HL-60/S4 (cell line): ENCODE results near the gene PDGFC.

ENCODE experiments used
- in situ Hi-C: fragments of 300-500 bp; cut with MboI; formaldehyde crosslinking; loops from 2 replicates; pipeline ENCODE4 v1.14.3; 2022; ENCODE audit warnings: low sequenced_read_pairs

PDGFC gene

DNA sequence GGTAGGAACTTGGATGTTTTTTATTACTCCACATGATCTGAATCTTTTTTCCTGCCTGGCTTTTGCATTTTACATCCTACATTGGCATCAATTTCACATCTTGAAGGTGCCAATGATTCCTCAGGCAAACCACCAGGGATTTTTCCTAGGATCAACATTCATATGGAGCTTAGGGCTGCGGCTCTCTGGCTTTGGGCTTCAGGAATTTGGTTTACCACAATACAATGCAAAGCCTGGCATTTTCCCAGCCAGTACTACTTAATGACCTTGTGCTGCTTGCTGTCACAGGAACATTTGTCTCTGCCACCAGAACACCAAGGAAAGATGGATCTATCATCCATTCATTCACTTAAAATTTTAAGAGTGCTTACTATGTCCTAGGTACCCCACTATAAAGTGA is 180.7 kb downstream of the PDGFC start:
- in situ Hi-C loops, result no loop called here

DNA sequence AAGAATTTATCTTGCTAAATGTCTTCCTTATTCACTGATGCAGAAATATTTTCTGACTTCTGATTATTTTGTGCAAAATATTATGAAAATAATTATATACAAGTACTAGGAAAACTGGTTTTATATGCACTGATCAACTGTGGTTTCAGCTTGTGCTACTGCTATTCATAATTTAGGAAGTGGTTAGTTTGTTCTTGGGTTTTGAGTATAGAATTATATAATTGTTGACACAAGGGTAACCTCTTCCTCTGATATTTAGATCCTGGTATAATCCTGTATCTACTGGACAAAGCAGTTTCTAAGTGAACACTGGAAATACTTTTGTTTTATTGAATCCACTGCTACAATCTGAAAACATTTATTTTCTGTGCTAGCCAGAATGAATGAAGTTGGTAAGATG is 182.8 kb downstream of the PDGFC start:
- in situ Hi-C loops, result no loop called here

DNA sequence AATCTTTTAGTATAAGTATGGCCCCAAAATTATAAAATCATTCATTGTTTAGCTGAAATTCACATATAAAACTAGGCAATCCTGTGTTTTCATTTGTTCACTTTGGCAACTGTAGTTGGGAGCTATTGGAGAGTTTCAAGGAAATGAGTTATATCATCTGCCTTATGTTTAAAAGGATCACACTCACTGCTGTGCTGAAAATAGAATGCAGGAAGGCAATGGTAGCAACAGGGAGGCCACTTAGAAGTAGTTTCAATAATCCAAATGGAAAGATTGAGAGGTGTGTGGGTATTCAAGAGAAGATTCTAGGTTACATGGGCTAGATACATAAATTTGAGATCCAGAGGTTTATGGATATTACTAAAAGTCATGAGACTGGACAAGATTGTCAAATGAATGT is 184.9 kb downstream of the PDGFC start:
- in situ Hi-C loops, result no loop called here

DNA sequence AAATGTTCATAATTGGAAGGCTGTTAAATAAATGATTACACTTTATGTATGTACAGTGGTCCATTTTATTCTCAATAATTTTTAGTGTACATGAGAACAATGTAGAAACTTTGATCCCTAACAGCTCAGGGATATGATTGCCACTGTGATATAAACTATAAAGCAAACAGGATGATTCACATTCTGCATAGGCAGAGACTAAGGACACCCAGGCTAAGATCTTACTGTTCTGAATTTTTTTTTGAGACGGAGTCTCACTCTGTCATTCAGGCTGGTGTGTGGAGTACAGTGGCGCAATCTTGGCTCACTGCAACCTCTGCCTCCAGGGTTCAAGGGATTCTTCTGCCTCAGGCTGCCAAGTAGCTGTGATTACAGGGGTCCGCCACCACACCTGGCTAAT is 186.6 kb downstream of the PDGFC start:
- in situ Hi-C loops, result no loop called here

DNA sequence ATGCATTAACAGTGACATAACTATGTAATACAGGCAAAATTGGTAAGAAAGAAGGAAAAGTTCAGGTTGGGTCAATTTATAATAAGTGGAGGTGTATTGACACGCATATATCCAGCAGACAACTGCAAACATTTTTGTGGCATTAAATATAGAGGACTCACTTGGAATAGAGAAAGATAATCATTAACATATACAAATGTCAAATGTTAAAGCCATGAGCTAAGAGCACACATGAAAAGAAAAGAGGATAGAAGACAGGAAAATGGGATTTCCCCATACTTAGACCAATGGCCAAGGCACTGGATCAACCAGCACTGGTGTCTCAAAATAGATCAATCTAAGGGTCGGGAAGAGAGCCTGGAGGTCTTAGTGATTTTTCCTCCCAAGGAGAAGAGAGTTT is 187.6 kb downstream of the PDGFC start:
- in situ Hi-C loops, result no loop called here

DNA sequence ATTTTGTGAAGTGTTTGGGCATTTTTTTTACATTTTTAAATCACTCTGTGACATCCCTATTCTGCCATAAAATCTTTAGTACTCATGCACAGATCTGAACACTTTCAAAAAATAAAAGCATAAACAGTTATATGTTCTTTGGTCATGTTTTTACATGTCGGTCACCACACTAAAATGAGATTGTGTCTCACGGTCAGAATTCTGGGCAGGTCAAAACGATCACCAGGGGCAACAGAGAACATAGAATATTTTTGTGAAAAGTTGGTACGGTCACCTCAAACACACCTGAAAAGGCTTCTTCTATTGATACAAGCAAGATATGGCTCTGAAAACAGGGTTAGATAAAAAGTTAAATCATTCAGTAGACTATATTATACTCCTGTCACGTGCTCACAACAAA is 189.1 kb downstream of the PDGFC start:
- in situ Hi-C loops, result no loop called here

DNA sequence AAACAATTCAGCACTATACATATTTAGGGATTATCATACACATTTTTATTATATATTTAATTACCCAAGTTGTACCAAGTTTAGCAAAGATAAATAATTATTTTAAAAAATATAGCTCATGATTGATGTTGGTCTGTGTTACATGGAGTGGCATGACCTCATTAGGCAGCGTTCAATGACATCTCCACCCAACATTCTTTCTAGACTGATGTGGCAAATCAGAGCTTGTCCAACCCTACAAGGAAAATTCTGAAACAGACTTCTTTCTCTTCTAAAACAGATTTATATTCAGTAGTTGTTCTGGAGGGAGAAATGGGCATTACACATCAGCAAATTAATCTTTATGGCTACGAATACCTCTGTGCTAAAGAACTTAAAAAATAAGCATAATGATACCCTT is 189.7 kb downstream of the PDGFC start:
- in situ Hi-C loops, result no loop called here

DNA sequence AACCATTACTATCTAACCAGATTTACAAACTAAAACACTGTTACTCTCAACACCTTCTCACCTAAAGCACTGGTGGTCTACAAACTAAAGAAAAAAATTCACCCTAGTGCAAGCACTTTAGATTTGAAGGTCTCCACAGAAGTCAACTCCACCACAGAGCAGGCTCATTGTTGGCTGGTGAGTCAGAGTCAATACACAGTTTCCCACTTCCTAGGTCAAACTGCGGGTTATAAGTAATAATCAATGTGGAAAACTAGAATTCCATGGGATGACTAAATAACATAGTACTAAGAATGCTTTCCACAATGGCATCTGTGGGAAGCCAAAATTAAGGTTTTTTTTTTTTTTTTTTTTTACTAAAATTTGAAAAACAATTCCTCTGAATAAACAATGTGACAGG is 191.8 kb downstream of the PDGFC start:
- in situ Hi-C loops, result no loop called here

DNA sequence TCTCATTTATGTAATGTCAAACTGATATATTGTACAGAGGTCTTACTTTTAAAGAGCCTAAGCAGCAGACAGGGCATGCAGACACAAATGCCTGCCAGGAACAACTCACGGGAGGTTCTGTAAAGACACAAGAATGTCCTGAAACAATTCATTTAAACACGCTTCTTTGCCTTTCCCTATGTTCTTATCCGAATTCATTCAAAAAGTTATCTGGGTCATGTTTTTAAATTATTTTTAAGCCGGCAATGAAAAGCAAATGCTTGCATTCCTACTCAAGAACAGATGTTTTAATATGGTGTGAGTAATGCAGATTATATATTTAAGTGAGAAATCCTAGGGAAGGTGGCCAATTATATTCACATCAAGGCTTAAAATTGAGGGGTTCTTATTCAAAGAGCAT is 192.6 kb downstream of the PDGFC start:
- in situ Hi-C loops, result no loop called here

DNA sequence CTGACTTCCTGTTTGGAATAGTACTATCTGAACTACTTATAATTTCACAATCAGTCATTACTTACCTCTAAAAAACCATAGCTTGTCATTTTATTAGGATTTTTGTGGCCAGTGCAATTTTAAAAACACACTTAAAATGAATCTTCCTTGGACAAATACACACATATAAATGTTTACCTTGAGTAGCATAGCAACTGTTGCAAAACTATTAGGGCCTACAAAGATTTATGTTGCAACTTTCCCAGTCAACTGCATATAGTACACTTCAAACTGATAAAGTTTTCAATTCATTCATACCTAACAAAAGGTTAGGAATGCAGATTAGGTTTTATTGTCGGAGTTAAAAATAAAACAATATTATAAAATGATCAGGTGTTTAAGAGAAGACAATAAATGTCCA is 193.0 kb downstream of the PDGFC start:
- in situ Hi-C loops, result no loop called here

DNA sequence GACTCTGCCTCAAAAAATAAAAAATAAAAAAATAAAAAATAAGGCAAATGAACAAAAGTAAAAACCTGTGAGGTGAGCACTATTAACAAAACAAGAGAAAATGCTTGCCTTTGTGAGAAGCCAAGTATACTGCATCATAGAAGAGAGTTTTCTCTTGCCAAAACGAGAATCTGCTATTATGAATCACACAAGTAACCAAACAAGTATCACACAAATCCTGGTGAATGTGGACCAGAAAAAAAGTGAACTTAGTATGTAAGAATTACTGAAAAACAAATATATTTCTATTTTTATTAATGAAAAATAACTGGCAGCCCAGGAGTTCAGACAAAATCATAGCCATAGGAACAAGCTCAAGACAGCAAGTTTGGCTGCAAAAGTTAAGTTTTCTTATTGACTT is 193.5 kb downstream of the PDGFC start:
- in situ Hi-C loops, result no loop called here

DNA sequence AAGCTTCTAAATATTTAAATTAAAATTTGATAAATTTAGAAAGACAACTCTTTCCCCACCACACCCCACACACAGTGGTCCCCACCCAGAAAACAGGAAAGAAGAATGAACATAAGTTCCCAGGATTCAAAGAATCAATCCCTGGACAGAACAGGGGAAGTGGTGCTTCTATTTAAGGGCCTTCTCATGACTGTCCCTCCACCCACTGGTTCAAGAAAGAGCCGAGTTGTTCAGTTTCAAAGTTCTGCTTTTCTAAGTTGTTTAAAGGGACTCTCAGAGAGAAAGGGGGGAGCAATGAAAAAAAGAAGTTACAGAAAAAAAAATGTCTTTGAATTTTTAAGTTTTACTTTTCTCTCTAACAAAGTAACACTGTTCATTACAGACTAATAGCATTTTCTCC is 195.8 kb downstream of the PDGFC start:
- in situ Hi-C loops, result no loop called here

DNA sequence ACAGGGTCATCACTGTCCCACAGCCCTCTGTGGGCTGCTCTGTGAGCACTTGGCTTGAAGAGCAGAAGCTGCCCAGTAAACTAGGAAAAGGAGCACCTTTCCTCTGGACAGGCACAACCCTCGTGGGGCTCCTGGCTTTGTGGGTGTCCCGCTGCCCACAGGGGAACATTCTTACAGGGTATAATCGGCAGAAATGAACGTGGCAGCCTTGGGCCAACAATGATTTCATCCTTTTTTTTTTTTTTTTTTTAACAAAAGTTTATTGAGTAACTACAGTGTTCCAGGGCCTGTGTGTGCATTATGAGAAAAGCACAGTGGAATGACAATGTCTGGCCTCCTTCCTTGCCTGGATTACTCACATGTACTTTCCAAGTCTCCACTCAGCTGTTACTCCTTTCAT is 197.2 kb downstream of the PDGFC start:
- in situ Hi-C loops, result no loop called here

DNA sequence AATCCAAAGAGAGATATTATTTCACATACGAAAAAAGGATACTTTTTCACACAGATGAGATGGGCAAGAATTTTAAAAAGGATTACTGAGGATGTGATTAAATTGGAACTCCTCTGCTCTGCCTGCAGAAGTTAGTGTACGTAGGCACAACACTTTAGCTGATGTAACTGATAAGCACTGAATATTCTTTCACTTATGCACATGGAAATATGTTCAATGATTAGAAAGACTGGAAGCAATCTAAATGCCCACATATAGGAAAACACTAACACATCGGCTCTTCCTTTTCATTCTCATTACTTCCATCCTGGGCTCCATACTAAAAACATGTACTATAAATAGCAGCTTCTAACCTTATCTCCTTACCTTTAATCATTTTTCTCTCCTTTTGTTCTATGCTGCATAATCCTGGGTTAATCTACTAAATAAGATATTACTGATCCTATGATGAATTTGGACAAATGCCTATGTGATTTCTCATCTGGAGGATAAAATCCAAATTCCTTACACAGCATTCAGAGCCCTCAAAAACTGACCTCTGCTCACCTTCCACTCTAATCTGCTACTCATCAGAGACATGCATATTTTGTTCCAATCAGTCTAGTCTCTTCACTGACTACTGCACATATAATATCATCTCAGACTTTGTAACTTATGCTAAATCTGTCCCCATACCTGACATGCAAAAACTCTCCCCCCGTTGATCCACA is 197.8 kb downstream of the PDGFC start:
- in situ Hi-C loops, result no loop called here

DNA sequence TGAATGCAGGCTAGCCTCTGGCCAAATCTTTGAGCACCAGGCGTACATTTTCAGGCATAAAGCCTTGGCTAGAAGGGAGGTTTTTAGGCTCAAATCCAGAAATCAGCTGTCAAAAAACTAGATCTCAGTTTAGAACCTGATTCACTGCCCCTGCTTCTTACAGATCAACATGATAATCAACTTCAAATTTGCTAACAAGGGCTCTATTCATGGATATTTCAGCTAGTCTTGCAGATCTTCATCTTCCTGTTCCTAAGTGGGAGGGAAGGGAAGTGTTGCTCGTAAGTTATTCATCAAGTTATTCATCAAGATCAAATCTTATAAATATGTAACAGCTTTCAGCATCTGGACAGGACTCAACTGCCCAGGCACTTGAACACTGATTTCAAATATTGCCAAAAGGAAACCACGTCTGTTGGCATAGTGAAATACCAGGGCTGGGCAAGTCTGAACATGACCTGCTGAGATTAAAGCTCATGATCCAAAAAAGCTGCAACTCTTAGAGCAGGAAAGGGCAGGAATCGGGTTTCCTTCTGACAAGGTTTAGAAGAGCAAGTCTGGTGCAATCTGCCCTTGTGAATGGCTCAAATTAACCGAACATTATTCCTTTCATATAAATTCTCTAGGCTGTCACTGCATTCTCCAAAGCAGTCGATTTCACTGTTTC is 200.3 kb downstream of the PDGFC start:
- in situ Hi-C loops, result no loop called here

DNA sequence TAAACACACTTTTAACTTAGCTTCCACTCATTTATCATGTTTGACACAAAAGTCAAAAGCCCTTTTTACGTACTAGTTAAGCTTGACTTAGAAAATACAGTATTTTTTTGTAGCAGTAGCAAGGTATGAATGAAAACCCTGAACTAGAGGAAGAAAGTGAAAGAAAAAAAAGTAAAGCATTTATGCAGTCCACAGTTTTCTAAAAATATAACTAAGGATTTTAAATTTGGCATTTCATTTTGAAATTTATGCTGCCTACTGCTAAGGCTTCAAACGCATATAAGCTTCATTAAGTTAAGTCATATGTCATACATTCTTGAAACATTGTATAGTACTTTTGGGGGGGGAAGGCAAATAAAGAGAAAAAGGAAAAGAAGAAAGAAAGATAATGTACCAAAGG is 201.5 kb downstream of the PDGFC start:
- in situ Hi-C loops, result no loop called here

DNA sequence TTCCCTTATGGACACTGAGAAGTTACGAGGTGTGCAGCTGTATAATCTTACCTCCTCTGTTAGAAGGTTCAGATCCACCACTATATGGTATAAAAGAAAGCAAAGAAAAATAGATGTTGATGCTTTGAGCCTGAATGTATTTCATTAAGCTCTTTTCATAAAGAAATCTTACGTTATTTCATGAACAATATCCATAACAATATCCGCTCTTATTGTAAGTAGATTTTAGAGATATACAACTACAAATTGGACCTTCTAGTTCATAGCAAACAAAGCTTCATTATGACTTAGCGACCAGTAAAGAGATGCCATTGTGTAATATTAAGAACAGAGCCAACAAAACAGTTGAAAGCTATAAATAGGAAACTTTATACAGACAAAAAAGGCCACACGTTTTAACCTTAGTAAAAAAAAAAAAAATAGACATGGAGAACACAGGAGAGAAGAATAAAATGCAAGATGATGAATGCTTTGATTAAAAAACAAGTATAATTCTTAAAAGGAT is 203.6 kb downstream of the PDGFC start:
- in situ Hi-C loops, result no loop called here

DNA sequence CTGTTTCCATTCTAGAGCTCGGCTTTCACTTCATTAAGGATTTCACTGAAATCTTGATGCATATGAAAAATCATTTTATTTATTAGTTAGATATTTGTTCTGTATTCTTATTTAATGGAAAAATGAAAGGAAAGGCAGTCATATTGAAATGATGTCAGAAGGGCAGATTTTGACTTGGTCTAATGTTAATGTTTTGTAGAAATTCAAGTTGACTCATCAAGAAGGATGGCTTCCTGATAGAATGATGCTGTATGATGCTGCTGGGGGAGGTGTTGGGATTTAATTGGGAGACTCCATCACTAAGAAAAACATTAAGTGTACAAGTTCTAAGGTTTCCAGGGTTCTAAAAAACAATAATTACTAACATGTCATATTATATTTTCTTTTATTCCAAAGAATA is 204.8 kb downstream of the PDGFC start:
- in situ Hi-C loops, result no loop called here

DNA sequence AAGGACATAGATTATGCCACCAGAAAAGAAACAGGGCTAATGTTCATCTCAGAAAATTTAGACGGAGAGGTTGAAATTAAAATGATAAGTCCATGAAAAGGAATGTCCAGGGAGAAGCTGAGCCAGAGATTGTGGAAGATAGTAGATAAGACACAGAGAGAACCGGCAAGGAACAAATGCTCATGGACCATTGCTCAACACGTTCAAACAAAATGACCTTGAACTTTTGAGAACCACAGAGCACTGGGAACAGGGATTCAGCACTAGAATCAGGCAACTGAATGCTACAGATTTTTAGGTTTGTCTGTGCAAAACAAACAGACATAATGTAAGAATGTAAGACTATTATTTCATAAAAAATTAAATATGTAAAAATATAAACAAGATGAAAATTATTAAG is 206.3 kb downstream of the PDGFC start:
- in situ Hi-C loops, result no loop called here

DNA sequence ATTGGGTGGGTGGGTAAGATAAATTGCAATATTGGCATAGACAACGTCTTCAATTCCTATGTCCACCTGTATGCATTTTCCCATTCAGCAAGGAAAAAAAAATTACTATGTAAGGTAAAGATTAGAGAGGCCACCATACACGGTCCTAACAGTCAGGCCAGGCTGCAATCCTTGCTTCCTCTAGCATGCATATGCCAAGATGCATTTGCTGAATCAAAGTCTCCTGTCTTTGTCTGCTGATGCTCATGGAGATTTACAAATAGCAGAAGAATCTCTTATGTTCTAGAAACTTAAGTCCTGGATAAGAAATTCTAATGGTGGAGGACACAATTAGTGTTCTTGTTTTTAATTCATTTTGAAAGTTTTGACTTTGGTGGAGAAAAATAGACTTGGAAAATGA is 206.8 kb downstream of the PDGFC start:
- in situ Hi-C loops, result no loop called here

DNA sequence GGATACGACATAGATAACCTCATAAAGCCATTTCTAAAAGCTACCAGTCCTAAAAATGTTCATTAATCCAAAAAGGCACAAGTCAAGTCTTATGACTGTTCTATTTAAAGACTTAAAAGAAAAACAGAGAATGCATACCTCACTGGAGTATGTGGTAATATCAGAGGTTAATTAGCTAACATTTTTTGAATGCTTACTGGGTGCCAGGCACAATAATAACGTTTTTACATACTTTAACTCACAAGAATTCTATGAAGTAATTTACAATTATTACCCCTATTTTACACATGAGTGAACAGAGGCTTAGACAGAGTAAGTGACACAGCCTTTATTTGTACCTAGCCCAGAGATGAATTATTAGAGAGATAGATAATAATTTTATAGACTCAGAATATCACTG is 207.5 kb downstream of the PDGFC start:
- in situ Hi-C loops, result no loop called here

DNA sequence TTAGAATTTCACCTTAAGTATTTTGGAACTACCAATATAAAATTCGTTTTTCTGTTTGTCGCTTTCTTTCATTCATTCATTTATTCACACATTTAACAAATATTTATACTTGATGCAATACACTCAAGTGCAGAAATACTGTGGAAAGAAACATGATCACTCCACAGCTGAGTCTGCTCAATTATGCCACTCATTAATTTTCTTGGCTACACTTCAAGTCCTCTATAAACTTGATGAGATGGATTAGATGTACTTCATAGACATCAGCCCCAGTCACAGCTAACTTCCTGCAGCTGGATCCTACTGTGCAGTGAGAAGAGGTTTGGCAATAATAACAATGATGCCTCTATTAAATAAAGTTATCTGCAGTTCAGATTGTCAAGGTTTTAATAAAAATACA is 208.1 kb downstream of the PDGFC start:
- in situ Hi-C loops, result no loop called here

DNA sequence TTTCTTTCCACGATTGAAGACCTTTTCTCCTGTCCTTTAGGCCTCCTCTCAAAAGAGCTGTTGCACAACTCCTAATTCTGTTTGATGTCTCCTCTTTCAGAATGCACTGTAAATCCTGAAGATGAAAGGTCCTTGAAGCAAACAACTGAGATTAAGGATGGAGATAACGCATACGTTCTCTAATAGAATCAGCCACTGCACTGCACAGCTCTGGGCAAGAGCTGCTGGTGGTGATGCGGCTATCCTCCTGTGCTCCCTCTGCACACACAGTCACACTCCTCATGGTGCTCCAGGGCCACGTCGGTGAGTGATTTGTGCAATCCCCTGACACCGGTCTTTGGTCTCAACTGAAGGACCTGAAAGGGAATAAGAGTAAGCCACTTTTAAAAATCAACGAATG is 208.7 kb downstream of the PDGFC start:
- in situ Hi-C loops, result no loop called here
